Natural killer cell (primary cell): Measurements from ENCODE around the gene RFX1. TPM values are rescaled to one million over a fixed set of nuclear protein-coding genes. Genes with fewer than 3 reads are reported as not detected.

ENCODE experiments used
- ATAC-seq, 3 donors: fragments of 150-1000 bp in 2 of 3; fragments of 200-7000 bp in 1 of 3; cut with Tn5 transposase; 1 replicate in 1 of 3; 2 replicates in 2 of 3; pipeline ENCODE4 v1.10.0; 2021; ENCODE audit warnings: mild to moderate bottlenecking in 2 of 3, moderate library complexity in 2 of 3
- DNase-seq, 2 donors: peaks; one replicate each; pipeline versions ENCODE4 v3.0.0 to v3.0.0-alpha.2; 2013 to 2021; ENCODE audit warnings: mixed read lengths in 1 of 2
- H3K27ac ChIP-seq: one replicate; pipeline ENCODE4 v1.5.1; 2013; ENCODE audit warnings: mild to moderate bottlenecking, low read length
- H3K27me3 ChIP-seq: one replicate; pipeline ENCODE4 v1.6.1; 2013; ENCODE audit warnings: low read length; ENCODE audit not compliant: control insufficient read depth, insufficient read depth
- H3K36me3 ChIP-seq: one replicate; pipeline ENCODE4 v1.6.1; 2013; ENCODE audit warnings: low read length; ENCODE audit not compliant: control insufficient read depth, insufficient read depth
- H3K4me1 ChIP-seq: one replicate; pipeline ENCODE4 v1.6.1; 2013; ENCODE audit warnings: low read length; ENCODE audit not compliant: control insufficient read depth, insufficient read depth
- H3K4me3 ChIP-seq: one replicate; pipeline ENCODE4 v1.5.1; 2013; ENCODE audit warnings: low read length
- H3K9me3 ChIP-seq: one replicate; pipeline ENCODE4 v1.6.1; 2013; ENCODE audit warnings: low read length; ENCODE audit not compliant: control insufficient read depth, insufficient read depth
- H3K27ac Mint-ChIP-seq, 2 donors: one replicate each; pipeline ENCODE4 v1.8.0; 2022; ENCODE audit warnings: mild to moderate bottlenecking in 2 of 2, mixed read lengths in 2 of 2, moderate library complexity in 1 of 2
- H3K27me3 Mint-ChIP-seq, 2 donors: one replicate each; pipeline ENCODE4 v1.8.0; 2022; ENCODE audit warnings: low read depth in 2 of 2, mixed read lengths in 2 of 2
- H3K36me3 Mint-ChIP-seq: one replicate; pipeline ENCODE4 v1.8.0; 2022; ENCODE audit warnings: mixed read lengths
- H3K4me1 Mint-ChIP-seq, 2 donors: one replicate each; pipeline ENCODE4 v1.8.0; 2022; ENCODE audit warnings: mixed read lengths in 2 of 2
- H3K4me3 Mint-ChIP-seq: one replicate; pipeline ENCODE4 v1.8.0; 2022; ENCODE audit warnings: mild to moderate bottlenecking, moderate library complexity, mixed read lengths
- H3K9me3 Mint-ChIP-seq, 2 donors: one replicate each; pipeline ENCODE4 v1.8.0; 2022; ENCODE audit warnings: mixed read lengths in 2 of 2
- WGBS: methylation state at CpG from one replicate; pipeline ENCODE4 v1.1.7; 2013; ENCODE audit warnings: missing lambda C conversion rate; ENCODE audit not compliant: insufficient coverage; 5-methylcytosine and 5-hydroxymethylcytosine counted together
- intact Hi-C: fragments of 100-400 bp; cut with micrococcal nuclease; formaldehyde crosslinking; loops from one replicate; pipeline ENCODE4 v1.14.2; 2022
- total RNA-seq, 4 donors: library from RNA; stranded (reverse); fragments of 120-200 nt in 1 of 4; gene quantifications; one replicate each; pipeline versions ENCODE4 v1.2.3 to v1.2.4, GENCODE V29; 2013 to 2022
- TF ChIP-seq, protein P1 (sequence below): fragments of 200-600 bp; IDR thresholded peaks from one replicate; pipeline ENCODE4 v1.8.0; 2022; ENCODE audit warnings: antibody characterized with exemption

RFX1 gene
- total RNA-seq, 3 donors from 2014 or later (not counting 1 experiment from before 2014, with no cell fraction given) = 26.0 to 31.8 (median 30.5) TPM

DNA sequence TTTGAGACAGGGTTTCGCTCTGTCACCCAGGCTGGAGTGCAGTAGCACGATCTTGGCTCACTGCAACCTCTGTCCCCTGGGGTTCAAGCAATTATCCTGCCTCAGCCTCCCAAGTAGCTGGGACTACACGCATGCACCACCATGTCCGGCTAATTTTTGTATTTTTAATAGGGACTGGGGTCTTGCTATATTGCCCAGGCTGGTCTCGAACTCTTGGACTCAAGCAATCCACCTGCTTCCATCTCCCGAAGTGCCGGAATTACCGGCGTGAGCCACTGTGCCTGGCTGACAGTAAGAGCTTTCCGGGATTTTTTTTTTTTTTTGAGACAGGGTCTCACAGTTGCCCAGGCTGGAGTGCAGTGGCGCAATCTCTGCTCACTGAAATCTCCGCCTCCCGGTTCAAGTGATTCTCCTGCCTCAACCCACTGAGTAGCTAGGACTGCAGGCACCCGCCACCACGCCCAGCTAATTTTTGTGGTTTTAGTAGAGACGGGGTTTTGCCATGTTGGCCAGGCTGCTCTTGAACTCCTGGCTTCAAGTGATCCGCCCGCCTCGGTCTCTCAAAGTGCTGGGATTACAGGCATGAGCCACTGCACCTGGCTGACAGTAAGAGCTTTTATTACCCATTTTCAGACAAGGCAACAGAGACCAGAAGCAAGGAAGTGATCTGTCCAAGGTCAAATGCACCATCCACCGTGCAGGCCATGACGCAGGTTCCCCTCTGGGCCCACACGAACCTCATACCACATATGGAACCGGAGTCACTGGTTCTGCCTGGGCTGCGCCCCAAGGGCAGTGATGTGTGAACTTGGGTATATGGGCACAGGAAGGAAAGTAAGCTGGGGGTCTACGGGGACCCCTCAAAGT, 21.0 kb downstream of the RFX1 start:
- Mint-ChIP-seq H3K36me3 (no peaks in the 10 kb centered on the region), H3K4me1 (peaks cover 29 to 47% of the 10 kb centered on the region in 2 donors), H3K27me3 (no peaks in the 10 kb centered on the region), H3K9me3 (no peaks in the 10 kb centered on the region), H3K27ac (peak overlapping the region; percentile 97 to 98), H3K4me3 (peak overlapping the region; percentile 75)
- DNase-seq (peak; percentile 44 to 56), ATAC-seq (peak in 1 of 3 donors; percentile 7)
- 61% methylated on average over 25 of the region's 25 CpGs for WGBS
- no peaks in the 10 kb centered on the region for H3K27me3 ChIP-seq
- TF ChIP-seq, protein P1, sequence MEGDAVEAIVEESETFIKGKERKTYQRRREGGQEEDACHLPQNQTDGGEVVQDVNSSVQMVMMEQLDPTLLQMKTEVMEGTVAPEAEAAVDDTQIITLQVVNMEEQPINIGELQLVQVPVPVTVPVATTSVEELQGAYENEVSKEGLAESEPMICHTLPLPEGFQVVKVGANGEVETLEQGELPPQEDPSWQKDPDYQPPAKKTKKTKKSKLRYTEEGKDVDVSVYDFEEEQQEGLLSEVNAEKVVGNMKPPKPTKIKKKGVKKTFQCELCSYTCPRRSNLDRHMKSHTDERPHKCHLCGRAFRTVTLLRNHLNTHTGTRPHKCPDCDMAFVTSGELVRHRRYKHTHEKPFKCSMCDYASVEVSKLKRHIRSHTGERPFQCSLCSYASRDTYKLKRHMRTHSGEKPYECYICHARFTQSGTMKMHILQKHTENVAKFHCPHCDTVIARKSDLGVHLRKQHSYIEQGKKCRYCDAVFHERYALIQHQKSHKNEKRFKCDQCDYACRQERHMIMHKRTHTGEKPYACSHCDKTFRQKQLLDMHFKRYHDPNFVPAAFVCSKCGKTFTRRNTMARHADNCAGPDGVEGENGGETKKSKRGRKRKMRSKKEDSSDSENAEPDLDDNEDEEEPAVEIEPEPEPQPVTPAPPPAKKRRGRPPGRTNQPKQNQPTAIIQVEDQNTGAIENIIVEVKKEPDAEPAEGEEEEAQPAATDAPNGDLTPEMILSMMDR = no peak
- intact Hi-C loops = loop anchor here (5.0 kb wide), 1 partner anchor 47 kb away; the partner anchor contains the start of gene IL27RA
- H3K9me3 ChIP-seq = no peaks in the 10 kb centered on the region
- H3K4me1 ChIP-seq = peaks cover 66% of the 10 kb centered on the region
- H3K36me3 ChIP-seq = peaks cover 2% of the 10 kb centered on the region
- H3K27ac ChIP-seq = peak overlapping the region; percentile 100
- no peak overlapping the region for H3K4me3 ChIP-seq

DNA sequence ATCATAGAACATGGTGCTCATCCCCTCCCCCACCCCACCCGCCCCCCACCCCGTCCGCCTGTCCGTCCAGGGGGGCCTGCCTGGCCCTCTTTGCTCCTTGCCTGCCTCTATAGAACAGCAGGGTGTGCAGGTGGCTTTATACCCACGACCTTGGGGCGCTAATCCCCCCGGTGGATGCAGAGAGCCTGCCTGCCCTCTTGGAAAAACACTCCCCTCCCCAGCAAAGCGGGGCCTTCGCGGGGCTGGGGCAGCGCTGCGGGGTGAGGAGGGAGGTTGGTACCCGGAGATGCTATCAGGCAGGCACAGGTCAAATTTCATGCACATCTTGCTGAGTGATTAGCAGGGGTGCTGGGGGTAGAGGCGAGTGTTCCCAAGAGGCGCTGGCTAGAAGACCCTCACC, 21.9 kb downstream of the RFX1 start:
- Mint-ChIP-seq H3K4me3 (no peak overlapping the region), H3K36me3 (no peaks in the 10 kb centered on the region), H3K4me1 (peaks cover 20 to 43% of the 10 kb centered on the region in 2 donors), H3K27me3 (no peaks in the 10 kb centered on the region), H3K27ac (peak overlapping the region; percentile 97 to 98), H3K9me3 (no peaks in the 10 kb centered on the region)
- 81% methylated on average over 11 of the region's 15 CpGs for WGBS
- H3K36me3 ChIP-seq = peaks cover 2% of the 10 kb centered on the region
- H3K27me3 ChIP-seq = no peaks in the 10 kb centered on the region
- TF ChIP-seq, protein P1 = no peak
- peaks cover 75% of the 10 kb centered on the region for H3K4me1 ChIP-seq
- H3K9me3 ChIP-seq = no peaks in the 10 kb centered on the region
- no peak for ATAC-seq
- H3K4me3 ChIP-seq = no peak overlapping the region
- no peak for DNase-seq
- intact Hi-C loops = no loop called here
- no peak overlapping the region for H3K27ac ChIP-seq

DNA sequence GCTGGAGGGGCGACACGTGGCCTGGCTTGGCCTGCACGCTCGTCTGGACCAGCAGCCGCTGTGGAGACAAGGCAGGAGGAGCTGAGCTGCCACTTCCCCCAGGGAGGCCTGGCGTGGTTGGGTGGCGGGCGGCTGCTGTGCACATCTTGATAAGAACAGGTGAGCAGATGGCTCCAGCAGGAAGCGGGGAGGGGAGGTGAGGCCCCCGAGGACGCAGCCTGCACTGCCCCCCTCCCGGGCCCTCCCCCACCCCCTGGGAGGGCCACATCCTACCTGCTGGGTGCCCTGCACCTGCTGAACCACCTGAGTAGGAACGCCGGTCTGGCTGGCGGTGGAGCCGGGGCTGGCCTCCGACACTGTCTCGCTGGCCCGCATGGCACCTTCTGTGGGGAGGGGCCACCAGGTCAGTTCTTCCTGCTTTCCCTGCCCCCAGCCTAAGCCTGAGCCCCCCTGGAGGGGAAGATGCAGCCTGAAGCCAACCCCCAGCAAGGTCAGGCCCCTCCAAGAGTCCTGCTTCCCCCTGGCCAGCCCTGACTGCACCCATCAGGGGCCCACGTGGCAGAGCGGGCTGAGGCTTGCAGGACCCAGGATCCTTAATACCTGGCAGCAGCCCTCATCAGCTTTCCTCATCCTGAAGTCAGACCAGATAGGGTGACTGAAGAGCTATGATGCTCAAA, 22.8 kb downstream of the RFX1 start:
- H3K4me3 ChIP-seq = no peak overlapping the region
- H3K4me3 Mint-ChIP-seq = no peak overlapping the region

More for the DNA sequence above, 22.8 kb downstream of the RFX1 start:
- H3K4me1 ChIP-seq = peaks cover 77% of the 10 kb centered on the region
- intact Hi-C loops = no loop called here
- peak in 1 of 2 donors; percentile 60 for DNase-seq
- no peak for ATAC-seq
- peaks cover 20 to 38% of the 10 kb centered on the region in 2 donors for H3K4me1 Mint-ChIP-seq
- H3K36me3 ChIP-seq = peaks cover 2% of the 10 kb centered on the region
- H3K36me3 Mint-ChIP-seq = no peaks in the 10 kb centered on the region
- no peak overlapping the region for H3K27ac Mint-ChIP-seq
- H3K9me3 ChIP-seq = no peaks in the 10 kb centered on the region
- TF ChIP-seq, protein P1 = no peak
- H3K9me3 Mint-ChIP-seq = no peaks in the 10 kb centered on the region
- H3K27me3 Mint-ChIP-seq = no peaks in the 10 kb centered on the region
- no peak overlapping the region for H3K27ac ChIP-seq
- WGBS = 56% methylated on average over 20 of the region's 21 CpGs
- H3K27me3 ChIP-seq = no peaks in the 10 kb centered on the region
